ENCODE measurements around the gene PAX2.

Gene PAX2

GRCh38 chr10:100727808-100728207, 17.6 kb upstream of the PAX2 start:
- no peak overlapping the region for H3K9ac ChIP-seq (ENCODE audit: low read depth, low read length)
- H3K27me3 ChIP-seq (ENCODE audit: control insufficient read depth, insufficient read depth, low read length): peaks cover 89% of the 10 kb centered on the region
- no peak overlapping the region for H3K4me3 ChIP-seq (ENCODE audit: low read length)
- H3K9me3 ChIP-seq (replicated peaks; ENCODE audit: low read length): no peaks in the 10 kb centered on the region
- no peaks in the 10 kb centered on the region for H3K36me3 ChIP-seq (ENCODE audit: insufficient read depth, low read length)
- peaks cover 13% of the 10 kb centered on the region for H3K4me1 ChIP-seq (ENCODE audit: control insufficient read depth, insufficient read depth, low read length)
- H3K4me2 ChIP-seq (ENCODE audit: low read length): no peak overlapping the region

DNA sequence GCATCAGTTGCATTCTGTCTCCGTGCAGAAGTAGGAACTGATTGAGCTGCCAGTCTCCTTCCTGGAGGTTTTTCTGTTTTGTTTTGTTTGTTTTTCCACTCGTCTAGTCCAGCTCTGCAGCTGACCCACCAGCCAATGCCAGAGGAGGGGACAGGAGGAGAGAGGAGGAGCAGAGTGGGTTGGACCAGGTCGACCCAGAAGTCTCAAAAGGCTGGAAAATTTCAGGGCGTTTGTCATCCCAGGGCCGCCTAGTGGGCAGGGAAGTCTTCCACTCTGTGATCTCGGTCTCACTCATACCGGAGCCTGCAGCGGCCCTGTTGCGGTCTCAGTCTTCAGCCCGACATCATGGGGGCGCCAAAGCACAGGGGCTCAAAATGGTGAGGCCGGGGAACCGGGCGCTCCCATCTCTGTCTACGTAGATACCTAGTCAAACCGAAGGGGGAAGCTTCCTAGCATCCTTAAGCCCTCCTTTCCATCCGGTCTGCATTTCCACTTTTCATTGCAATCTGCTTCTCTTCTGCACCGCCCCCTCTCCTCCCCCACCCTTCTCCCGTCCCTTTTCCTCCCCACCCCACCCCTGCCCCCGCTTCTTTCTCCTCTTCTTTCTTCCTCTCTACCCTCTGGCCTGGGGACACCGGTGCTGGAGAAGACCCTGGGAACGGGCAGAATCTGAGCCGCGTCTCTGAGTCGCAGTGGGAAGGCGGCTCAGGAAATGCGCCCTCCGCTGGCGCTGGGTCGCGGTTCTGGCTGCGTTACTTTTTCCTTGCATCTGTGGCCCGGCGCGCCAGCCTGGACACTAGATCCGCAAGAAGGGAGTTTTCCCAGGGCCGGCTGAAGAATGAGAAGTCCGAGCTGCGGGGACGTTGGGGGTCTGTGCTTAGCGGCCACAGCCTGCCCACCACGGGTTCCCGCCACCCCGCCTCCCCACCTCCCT, 16.2 kb upstream of the PAX2 start:
- H3K36me3 ChIP-seq (ENCODE audit: insufficient read depth, low read length): no peaks in the 10 kb centered on the region
- H3K4me3 ChIP-seq (ENCODE audit: low read length): no peak overlapping the region
- peaks cover 13% of the 10 kb centered on the region for H3K4me1 ChIP-seq (ENCODE audit: control insufficient read depth, insufficient read depth, low read length)
- no peak overlapping the region for H3K9ac ChIP-seq (ENCODE audit: low read depth, low read length)
- peaks cover 93% of the 10 kb centered on the region for H3K27me3 ChIP-seq (ENCODE audit: control insufficient read depth, insufficient read depth, low read length)
- H3K9me3 ChIP-seq (replicated peaks; ENCODE audit: low read length): no peaks in the 10 kb centered on the region
- peak overlapping the region; percentile 20 for H3K4me2 ChIP-seq (ENCODE audit: low read length)

DNA sequence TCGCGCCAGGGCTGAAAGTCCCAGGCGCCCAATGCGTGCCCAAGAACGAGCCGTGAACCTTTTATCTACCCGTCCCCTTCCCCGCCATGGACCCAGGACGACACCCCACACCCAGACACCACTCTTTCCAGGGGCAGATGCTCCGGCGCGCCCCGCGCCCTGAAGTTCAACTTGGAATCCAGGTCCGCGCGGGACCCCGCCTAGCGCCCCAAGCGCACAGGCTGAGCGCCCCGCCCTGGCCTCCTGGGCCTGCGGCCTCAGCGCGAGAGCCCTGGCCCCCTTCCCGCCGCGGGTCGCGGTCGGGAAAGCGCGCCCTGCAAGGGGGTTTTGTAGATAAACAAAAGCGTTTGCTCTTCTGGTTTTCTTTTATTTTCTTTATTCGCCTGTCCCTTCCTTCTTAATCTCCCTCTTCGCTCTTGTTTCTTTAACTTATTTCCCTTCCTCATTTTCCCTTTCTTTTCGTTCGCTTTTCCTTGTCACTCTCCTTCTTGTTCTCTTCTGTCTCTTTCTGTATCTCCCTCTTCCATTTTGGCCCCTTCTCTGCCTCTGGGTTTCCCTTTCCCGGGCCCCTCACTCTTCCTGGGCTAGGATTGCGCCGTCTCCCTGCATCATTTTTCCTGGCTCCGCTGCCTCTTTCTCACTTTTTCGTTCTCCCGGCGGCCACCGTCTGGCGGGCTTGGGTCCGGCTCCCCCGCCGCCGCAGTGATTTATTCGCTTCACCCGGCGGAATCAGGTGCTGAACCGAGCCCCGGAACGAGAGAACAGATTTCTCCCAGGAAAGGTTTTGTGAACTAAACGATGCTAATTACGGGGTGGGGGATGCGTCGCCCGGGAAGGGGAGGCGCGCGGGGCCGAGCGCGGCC, 15.3 kb upstream of the PAX2 start:
- Histone ChIP-seq H3K27me3 (ENCODE audit: control insufficient read depth, insufficient read depth, low read length) (peaks cover 95% of the 10 kb centered on the region), H3K4me3 (ENCODE audit: low read length) (peak overlapping the region; percentile 42), H3K4me2 (ENCODE audit: low read length) (peak overlapping the region; percentile 65), H3K36me3 (ENCODE audit: insufficient read depth, low read length) (no peaks in the 10 kb centered on the region), H3K9me3 (replicated peaks; ENCODE audit: low read length) (no peaks in the 10 kb centered on the region), H3K4me1 (ENCODE audit: control insufficient read depth, insufficient read depth, low read length) (peaks cover 13% of the 10 kb centered on the region), H3K9ac (ENCODE audit: low read depth, low read length) (no peak overlapping the region)

GRCh38 chr10:100730725-100731406, 14.5 kb upstream of the PAX2 start:
- Histone ChIP-seq H3K36me3 (ENCODE audit: insufficient read depth, low read length) (no peaks in the 10 kb centered on the region), H3K4me3 (ENCODE audit: low read length) (peak overlapping the region; percentile 42), H3K9ac (ENCODE audit: low read depth, low read length) (no peak overlapping the region), H3K9me3 (replicated peaks; ENCODE audit: low read length) (no peaks in the 10 kb centered on the region), H3K27me3 (ENCODE audit: control insufficient read depth, insufficient read depth, low read length) (peaks cover 93% of the 10 kb centered on the region), H3K4me1 (ENCODE audit: control insufficient read depth, insufficient read depth, low read length) (peaks cover 13% of the 10 kb centered on the region), H3K4me2 (ENCODE audit: low read length) (peak overlapping the region; percentile 65)

GRCh38 chr10:100731407-100732240, 13.8 kb upstream of the PAX2 start:
- Histone ChIP-seq H3K4me3 (ENCODE audit: low read length) (no peak overlapping the region), H3K27me3 (ENCODE audit: control insufficient read depth, insufficient read depth, low read length) (peaks cover 93% of the 10 kb centered on the region), H3K36me3 (ENCODE audit: insufficient read depth, low read length) (no peaks in the 10 kb centered on the region)

GRCh38 chr10:100732241-100732596, 13.2 kb upstream of the PAX2 start:
- Histone ChIP-seq H3K27me3 (ENCODE audit: control insufficient read depth, insufficient read depth, low read length) (peaks cover 96% of the 10 kb centered on the region), H3K36me3 (ENCODE audit: insufficient read depth, low read length) (no peaks in the 10 kb centered on the region), H3K4me3 (ENCODE audit: low read length) (no peak overlapping the region), H3K4me2 (ENCODE audit: low read length) (no peak overlapping the region), H3K9ac (ENCODE audit: low read depth, low read length) (no peak overlapping the region), H3K4me1 (ENCODE audit: control insufficient read depth, insufficient read depth, low read length) (peaks cover 13% of the 10 kb centered on the region), H3K9me3 (replicated peaks; ENCODE audit: low read length) (no peaks in the 10 kb centered on the region)

More at GRCh38 chr10:100731407-100732240, 13.8 kb upstream of the PAX2 start:
- Histone ChIP-seq H3K9ac (ENCODE audit: low read depth, low read length) (no peak overlapping the region), H3K9me3 (replicated peaks; ENCODE audit: low read length) (no peaks in the 10 kb centered on the region), H3K4me2 (ENCODE audit: low read length) (no peak overlapping the region), H3K4me1 (ENCODE audit: control insufficient read depth, insufficient read depth, low read length) (peaks cover 13% of the 10 kb centered on the region)

DNA sequence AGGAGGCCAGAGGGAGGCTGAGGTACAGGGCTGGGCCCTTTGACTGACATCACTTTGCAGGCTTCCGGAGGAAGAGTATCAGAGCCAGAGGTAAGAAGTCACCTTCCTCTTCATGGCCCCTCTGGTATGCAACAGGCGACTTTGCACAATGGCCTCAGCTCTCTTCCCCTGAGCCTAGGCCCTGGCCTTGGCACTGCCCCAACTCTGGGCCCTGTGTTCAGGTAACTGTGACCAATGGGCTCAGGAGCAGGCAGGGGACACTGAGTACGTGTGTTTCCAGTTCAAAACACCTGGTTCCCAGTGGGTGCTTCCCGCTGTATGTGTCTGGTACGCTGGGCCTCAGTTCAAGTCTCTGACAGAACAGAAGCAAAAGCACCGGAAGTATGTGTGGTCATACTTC, 12.1 kb upstream of the PAX2 start:
- Histone ChIP-seq H3K4me2 (ENCODE audit: low read length) (no peak overlapping the region), H3K4me3 (ENCODE audit: low read length) (no peak overlapping the region), H3K27me3 (ENCODE audit: control insufficient read depth, insufficient read depth, low read length) (peaks cover 96% of the 10 kb centered on the region), H3K4me1 (ENCODE audit: control insufficient read depth, insufficient read depth, low read length) (peaks cover 13% of the 10 kb centered on the region), H3K9me3 (replicated peaks; ENCODE audit: low read length) (no peaks in the 10 kb centered on the region), H3K9ac (ENCODE audit: low read depth, low read length) (no peak overlapping the region), H3K36me3 (ENCODE audit: insufficient read depth, low read length) (no peaks in the 10 kb centered on the region)

DNA sequence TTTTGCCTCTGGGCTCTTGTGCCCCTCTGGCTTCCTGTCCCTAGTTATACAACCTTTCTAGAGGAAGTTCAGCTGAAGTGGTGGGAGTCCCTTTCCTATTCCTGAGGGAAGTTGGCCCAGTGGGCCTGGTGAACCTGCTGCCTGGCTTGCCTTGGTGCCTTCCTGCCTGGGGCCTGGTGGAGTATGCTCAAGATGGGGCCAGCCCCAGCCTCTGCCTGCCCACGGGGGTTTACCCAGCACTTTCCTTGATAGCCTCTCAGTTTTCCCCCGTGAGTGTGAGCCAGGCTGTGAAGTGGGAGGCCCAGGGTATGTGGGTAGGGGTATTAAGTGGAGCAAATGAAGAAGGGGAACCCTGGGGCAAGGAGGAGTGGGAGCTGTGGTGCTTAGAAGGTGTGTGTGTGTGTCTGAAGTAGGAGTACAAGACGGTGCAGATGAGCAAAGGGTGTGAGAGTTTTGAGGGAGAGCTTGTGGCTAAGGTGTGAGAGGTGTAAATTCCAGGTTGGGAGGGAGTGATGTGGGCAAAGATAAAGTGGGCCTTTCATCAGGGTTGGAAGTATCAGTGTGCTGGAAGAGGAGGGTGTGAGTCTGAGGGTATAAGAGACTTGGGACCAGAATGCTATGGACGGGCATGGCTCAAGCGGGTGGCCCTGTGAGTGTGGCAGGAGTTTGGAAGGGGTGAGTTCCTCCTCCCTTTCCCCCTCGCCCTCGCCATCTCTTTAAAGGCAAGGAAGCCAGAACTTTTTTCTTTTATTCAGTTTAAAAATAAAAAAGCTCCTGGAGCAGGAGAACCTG, 10.9 kb upstream of the PAX2 start:
- H3K9me3 ChIP-seq (replicated peaks; ENCODE audit: low read length): no peaks in the 10 kb centered on the region
- no peak overlapping the region for H3K4me3 ChIP-seq (ENCODE audit: low read length)
- H3K4me1 ChIP-seq (ENCODE audit: control insufficient read depth, insufficient read depth, low read length): peaks cover 13% of the 10 kb centered on the region
- H3K36me3 ChIP-seq (ENCODE audit: insufficient read depth, low read length): no peaks in the 10 kb centered on the region
- peaks cover 97% of the 10 kb centered on the region for H3K27me3 ChIP-seq (ENCODE audit: control insufficient read depth, insufficient read depth, low read length)
- H3K4me2 ChIP-seq (ENCODE audit: low read length): no peak overlapping the region
- no peak overlapping the region for H3K9ac ChIP-seq (ENCODE audit: low read depth, low read length)

DNA sequence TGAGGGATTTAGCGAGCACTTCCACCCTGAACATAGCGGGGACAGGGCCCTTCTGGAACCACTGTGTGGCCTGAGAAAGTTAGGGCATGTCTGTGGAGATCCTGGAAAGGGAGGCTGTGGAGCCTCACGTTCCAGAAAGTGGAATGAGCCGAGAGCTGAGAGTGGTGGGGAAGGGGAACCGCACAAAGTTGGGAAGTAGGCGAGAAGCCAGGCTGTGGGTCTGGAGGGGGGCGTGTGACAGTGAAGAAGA, 10.4 kb upstream of the PAX2 start:
- no peak overlapping the region for H3K4me2 ChIP-seq (ENCODE audit: low read length)
- H3K9ac ChIP-seq (ENCODE audit: low read depth, low read length): no peak overlapping the region

GRCh38 chr10:100735337-100736143, 9.8 kb upstream of the PAX2 start:
- H3K9ac ChIP-seq (ENCODE audit: low read depth, low read length): no peak overlapping the region
- no peaks in the 10 kb centered on the region for H3K36me3 ChIP-seq (ENCODE audit: insufficient read depth, low read length)
- peaks cover 5% of the 10 kb centered on the region for H3K4me1 ChIP-seq (ENCODE audit: control insufficient read depth, insufficient read depth, low read length)

More for the DNA sequence above, 10.4 kb upstream of the PAX2 start:
- H3K4me3 ChIP-seq (ENCODE audit: low read length): no peak overlapping the region
- no peaks in the 10 kb centered on the region for H3K36me3 ChIP-seq (ENCODE audit: insufficient read depth, low read length)
- H3K27me3 ChIP-seq (ENCODE audit: control insufficient read depth, insufficient read depth, low read length): peaks cover 97% of the 10 kb centered on the region
- H3K4me1 ChIP-seq (ENCODE audit: control insufficient read depth, insufficient read depth, low read length): peaks cover 10% of the 10 kb centered on the region
- no peaks in the 10 kb centered on the region for H3K9me3 ChIP-seq (replicated peaks; ENCODE audit: low read length)

More at GRCh38 chr10:100735337-100736143, 9.8 kb upstream of the PAX2 start:
- Histone ChIP-seq H3K27me3 (ENCODE audit: control insufficient read depth, insufficient read depth, low read length) (peaks cover 97% of the 10 kb centered on the region), H3K4me2 (ENCODE audit: low read length) (no peak overlapping the region), H3K4me3 (ENCODE audit: low read length) (no peak overlapping the region), H3K9me3 (replicated peaks; ENCODE audit: low read length) (no peaks in the 10 kb centered on the region)

Data from skeletal muscle satellite cell (primary cell).